Measurements from ENCODE around the gene TBX2. TPM values are rescaled to one million over a fixed set of nuclear protein-coding genes. Genes with fewer than 3 reads are reported as not detected.

The TBX2 gene
- total RNA-seq, 2 experiments from 2014 or later = not detected

DNA sequence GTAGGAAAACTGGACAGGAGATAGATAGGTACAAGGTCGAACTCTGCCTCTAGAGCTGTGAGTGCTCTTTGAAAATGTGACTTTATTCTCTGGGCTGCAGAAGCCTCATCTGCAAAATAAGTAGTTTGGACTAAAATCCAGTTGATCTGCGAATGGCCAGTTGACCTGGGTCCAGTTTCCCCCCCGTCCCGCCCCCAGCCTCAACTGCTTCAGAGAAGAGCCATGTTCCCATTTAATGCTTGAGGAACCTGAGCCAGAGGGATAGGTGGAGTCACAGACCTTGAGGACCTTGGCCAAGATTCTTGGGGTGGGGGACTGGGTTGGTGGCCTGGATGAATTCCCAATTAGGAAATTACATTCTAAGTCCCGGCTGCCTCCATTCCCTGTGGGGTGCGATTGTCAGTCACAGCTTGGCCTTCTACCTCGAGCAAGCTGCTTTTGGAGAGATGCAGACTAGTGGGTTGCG lies 14.1 kb downstream of the TBX2 start:
- peaks cover 33% of the 10 kb centered on the region for H3K27me3 Mint-ChIP-seq
- H3K27ac Mint-ChIP-seq = no peak overlapping the region
- POLR2A ChIA-PET = interaction anchor here (0.6 kb wide), 1 partner anchor 256 kb away, joined by 7 read pairs; no protein-coding TSS in a partner anchor
- no peaks in the 10 kb centered on the region for H3K36me3 Mint-ChIP-seq
- H3K4me1 Mint-ChIP-seq = peaks cover 10% of the 10 kb centered on the region
- no peak for ATAC-seq (ENCODE audit: low read depth)
- DNase-seq = no peak
- no peaks in the 10 kb centered on the region for H3K9me3 Mint-ChIP-seq
- no peak overlapping the region for H3K4me3 Mint-ChIP-seq

DNA sequence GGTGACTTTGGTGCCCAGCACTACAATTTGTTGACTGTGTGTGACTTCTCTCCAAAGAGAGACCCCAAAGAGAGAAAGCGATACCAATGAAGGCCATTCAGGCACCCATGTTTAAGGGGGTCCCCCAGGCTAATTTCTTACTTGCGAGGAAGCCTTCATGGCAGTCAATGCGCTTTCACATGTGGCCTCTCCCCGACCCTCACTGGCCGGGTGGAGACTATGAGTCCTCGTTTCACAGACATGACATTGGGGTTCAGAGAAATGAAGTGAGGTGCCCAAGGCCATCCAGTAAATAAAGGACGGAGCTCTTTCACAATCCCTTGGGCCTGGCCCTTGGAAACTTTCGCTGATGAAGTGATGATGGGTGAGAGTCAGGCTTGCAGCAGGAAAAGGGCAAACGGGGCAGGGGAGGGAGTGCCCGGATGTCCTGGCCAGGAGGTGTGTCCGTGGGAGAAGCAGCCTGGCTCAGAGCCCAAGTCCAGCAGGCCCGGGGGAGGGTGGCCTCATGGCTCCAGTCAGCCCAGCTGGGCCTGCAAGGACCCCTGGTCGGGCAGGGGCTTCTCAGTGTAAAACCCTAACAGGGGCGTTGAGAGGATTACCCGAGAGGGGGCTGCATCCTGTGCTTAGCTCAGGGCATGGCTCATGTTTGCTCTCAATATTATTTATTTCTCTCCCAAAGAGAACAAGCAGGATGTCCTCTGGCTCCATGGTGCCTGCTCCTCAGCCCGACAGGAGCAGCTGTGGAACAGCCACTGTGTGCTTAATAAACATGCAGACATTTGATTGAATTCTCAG lies 14.7 kb downstream of the TBX2 start:
- no peak for DNase-seq
- no peaks in the 10 kb centered on the region for H3K9me3 Mint-ChIP-seq

DNA sequence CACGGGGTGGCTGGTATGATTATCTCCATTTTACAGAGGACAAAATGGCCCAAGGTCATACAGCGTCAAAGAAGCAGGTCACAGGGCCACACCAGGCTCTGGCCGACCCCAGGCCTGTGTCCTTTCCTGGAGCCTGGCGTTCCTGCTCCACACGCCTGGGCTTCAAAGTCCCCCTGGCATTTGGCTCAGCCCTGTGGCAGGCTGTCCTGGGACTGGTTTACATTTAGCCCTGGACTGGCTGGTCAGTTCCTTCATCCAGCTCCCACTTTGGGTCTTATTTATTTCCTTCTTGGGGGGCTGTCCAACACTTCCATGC lies 15.3 kb downstream of the TBX2 start:
- H3K36me3 Mint-ChIP-seq = no peaks in the 10 kb centered on the region
- H3K4me1 Mint-ChIP-seq = peaks cover 7% of the 10 kb centered on the region
- POLR2A ChIA-PET = no interaction called here
- no peak overlapping the region for H3K27ac Mint-ChIP-seq
- no peaks in the 10 kb centered on the region for H3K9me3 Mint-ChIP-seq
- DNase-seq (no peak), ATAC-seq (ENCODE audit: low read depth) (no peak)
- no peak overlapping the region for H3K4me3 Mint-ChIP-seq
- peaks cover 35% of the 10 kb centered on the region for H3K27me3 Mint-ChIP-seq

More for the DNA sequence above, 14.7 kb downstream of the TBX2 start:
- Mint-ChIP-seq H3K4me3 (no peak overlapping the region), H3K4me1 (peaks cover 9% of the 10 kb centered on the region), H3K27ac (no peak overlapping the region), H3K36me3 (no peaks in the 10 kb centered on the region), H3K27me3 (peaks cover 35% of the 10 kb centered on the region)
- POLR2A ChIA-PET = no interaction called here
- ATAC-seq (ENCODE audit: low read depth) = no peak

DNA sequence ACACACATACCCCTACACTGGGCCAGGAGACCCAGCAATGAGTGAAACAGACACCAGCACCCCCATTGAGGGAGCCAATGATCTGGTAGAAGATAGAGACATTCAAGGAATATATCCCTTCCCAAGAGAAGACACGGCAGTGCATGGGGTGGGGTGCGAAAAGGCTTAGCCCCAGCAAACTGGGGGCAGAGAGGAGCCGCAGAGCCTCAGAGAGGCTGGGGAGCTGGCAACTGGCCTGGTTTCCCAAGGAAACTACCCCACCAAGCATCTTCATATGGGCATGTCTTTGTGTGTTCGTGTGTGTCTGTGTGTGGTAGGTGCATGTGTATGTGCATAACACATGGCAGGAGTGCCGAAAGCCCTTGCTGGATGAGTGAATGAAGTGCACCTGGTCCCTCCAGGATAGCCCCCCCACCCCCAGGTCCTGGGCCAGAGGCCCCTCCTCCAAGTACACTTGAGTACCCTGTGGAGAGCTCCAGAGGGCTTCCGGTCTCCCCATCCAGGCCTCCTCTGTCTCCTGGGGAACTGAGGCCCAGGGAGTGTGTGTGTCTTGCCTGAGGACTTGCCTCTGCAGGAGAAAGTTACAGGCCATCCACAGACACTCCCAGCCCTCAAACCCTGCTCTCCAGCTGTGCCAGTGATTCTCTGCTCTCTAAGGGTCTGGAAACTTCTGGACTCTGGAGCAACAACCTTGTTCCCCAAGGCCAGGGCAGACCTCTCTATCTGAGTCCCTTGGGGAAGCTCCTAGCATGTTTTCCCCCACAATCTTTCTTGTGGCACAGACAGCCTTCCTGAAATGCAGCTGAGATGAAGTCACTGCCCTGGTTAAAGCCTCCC lies 15.9 kb downstream of the TBX2 start:
- Mint-ChIP-seq H3K4me3 (no peak overlapping the region), H3K4me1 (peaks cover 1% of the 10 kb centered on the region), H3K36me3 (no peaks in the 10 kb centered on the region), H3K27ac (no peak overlapping the region), H3K9me3 (no peaks in the 10 kb centered on the region), H3K27me3 (peaks cover 34% of the 10 kb centered on the region)
- DNase-seq (no peak), ATAC-seq (ENCODE audit: low read depth) (no peak)
- POLR2A ChIA-PET = no interaction called here

DNA sequence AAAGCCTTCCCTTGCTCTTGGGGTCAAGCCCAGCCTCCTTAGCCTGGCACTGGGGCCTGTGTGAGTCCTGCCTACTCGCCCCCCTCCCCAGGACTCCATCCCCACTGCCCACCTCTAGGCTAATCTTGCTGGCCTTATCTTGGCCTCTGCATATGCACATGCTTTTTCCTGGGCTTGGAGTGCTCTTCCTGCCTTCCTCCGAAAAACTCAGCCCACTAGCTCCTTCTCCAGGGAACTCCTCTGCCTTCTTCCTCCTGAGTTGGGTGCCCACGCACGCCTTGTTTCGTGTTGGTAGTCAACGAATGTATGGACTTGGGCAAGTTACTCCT lies 16.5 kb downstream of the TBX2 start:
- Mint-ChIP-seq H3K4me3 (no peak overlapping the region), H3K27ac (no peak overlapping the region), H3K36me3 (no peaks in the 10 kb centered on the region), H3K27me3 (peaks cover 38% of the 10 kb centered on the region), H3K9me3 (no peaks in the 10 kb centered on the region), H3K4me1 (no peaks in the 10 kb centered on the region)
- ATAC-seq (ENCODE audit: low read depth) = no peak
- DNase-seq = no peak
- POLR2A ChIA-PET = no interaction called here

DNA sequence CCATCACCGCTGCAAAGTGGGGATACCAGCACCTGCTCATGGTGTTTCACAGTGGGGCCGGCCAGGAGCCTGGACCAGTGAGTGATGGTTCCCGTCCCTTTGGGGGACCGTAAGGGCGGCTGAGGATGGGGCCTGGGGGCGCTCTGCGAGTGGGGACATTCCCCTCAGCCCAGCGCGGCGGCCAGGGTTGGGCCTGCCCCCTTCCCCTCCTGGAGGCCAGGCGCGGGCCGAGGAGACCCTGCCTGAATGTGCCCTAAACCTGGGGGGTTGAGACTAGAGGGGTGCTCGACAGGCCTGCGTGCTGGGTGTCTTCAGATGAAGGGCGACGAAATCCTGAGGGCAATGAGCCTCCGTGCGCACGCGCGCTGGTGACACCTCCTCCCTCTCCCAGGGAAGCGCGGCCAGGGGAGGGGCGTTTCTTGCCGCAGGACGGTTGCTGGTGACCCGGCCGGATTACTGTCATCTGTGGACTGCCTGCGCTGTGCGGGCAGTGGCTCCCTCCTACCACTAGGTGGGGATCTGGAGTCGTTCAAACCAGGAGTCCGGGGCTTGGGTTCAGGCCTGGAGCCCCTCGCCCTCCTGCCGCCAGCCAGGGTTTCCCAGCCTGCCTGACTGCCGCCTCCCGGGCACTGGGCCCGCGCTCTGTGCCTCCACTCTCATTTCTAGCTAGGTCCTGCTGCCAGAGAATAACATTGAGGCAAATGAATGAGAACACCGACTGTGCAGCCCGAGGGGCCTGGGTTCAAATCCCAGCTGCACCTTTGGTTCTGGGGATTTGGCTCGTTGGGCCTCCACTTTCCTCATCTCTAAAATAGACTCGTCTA lies 17.1 kb downstream of the TBX2 start:
- POLR2A ChIA-PET = no interaction called here

DNA sequence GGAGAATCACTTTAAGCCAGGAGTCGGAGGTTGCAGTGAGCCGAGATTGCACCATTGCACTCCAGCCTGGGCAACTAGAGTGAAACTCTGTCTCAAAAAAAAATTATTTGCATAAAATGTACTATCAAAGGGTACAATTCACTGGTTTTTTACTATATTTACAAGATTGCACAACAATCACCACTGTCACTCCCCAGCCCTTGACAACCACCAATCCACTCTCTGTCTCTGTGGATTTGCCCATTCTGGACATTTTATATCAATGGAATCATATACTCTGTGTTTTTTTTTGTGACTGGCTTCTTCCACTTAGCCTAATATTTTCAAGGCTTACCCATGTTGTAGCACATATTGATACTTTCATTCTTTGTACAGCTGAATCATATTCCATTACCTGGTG lies 18.8 kb downstream of the TBX2 start:
- Mint-ChIP-seq H3K27ac (no peak overlapping the region), H3K4me1 (no peaks in the 10 kb centered on the region)
- POLR2A ChIA-PET = no interaction called here

More for the DNA sequence above, 17.1 kb downstream of the TBX2 start:
- H3K4me1 Mint-ChIP-seq = no peaks in the 10 kb centered on the region
- peaks cover 35% of the 10 kb centered on the region for H3K27me3 Mint-ChIP-seq
- no peak overlapping the region for H3K27ac Mint-ChIP-seq
- H3K4me3 Mint-ChIP-seq = no peak overlapping the region
- ATAC-seq (ENCODE audit: low read depth) = peak; percentile 46
- no peaks in the 10 kb centered on the region for H3K36me3 Mint-ChIP-seq
- DNase-seq = peak; percentile 70
- no peaks in the 10 kb centered on the region for H3K9me3 Mint-ChIP-seq

DNA sequence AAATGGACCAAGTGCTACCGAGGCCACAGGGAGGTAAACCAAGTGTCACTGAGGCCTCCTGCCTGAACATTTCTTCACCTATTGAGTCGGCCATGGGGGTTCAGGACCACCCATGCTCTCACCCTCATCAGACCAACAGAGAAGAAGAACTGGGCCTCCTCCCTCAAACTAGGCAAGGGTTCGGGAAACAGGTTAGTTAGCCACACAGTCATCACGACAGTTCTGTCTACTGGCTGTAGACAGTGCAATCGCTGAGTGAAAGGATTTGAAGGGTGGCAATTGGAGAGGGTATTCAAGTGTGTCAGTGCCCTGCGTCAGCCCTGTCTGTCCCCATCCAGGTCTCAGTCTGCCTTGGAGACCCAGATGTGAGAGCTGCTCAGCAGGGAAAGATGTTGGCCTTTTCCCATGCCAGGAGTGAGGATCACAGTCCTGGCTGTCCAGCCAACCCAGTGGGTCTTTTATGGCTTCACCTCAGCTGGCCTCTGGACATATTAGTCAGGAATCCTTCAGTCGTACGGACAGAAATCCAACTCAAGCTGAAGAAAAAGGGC lies 19.9 kb downstream of the TBX2 start:
- Mint-ChIP-seq H3K27ac (no peak overlapping the region), H3K4me1 (no peaks in the 10 kb centered on the region), H3K36me3 (no peaks in the 10 kb centered on the region), H3K4me3 (no peak overlapping the region), H3K9me3 (no peaks in the 10 kb centered on the region), H3K27me3 (peaks cover 43% of the 10 kb centered on the region)
- POLR2A ChIA-PET = no interaction called here
- DNase-seq (no peak), ATAC-seq (ENCODE audit: low read depth) (no peak)

More for the DNA sequence above, 18.8 kb downstream of the TBX2 start:
- Mint-ChIP-seq H3K36me3 (no peaks in the 10 kb centered on the region), H3K27me3 (peaks cover 42% of the 10 kb centered on the region), H3K9me3 (no peaks in the 10 kb centered on the region), H3K4me3 (no peak overlapping the region)
- ATAC-seq (ENCODE audit: low read depth) = no peak
- no peak for DNase-seq

DNA sequence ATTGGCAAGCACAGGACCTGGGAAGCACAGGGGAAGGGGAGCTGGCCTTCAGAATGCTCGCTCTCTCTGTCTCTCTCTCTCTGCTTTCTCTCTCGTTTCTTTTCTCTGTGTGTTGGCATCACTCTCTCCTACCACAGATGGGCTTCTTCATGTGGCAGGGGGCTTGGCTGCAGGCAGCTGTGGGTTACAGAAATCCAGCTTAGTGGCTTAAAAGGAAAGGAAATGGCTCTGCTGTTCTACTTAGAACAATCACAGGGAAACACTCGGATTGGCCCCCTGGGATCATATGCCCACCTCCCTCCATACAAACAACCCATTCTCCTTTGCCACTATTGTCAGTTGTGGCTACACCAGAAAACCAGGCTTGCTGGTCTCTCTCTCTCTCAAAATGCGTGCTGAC lies 20.4 kb downstream of the TBX2 start:
- DNase-seq (no peak), ATAC-seq (ENCODE audit: low read depth) (no peak)
- POLR2A ChIA-PET = no interaction called here
- no peak overlapping the region for H3K27ac Mint-ChIP-seq
- no peaks in the 10 kb centered on the region for H3K36me3 Mint-ChIP-seq
- H3K9me3 Mint-ChIP-seq = no peaks in the 10 kb centered on the region
- no peak overlapping the region for H3K4me3 Mint-ChIP-seq
- no peaks in the 10 kb centered on the region for H3K4me1 Mint-ChIP-seq
- H3K27me3 Mint-ChIP-seq = peaks cover 43% of the 10 kb centered on the region

DNA sequence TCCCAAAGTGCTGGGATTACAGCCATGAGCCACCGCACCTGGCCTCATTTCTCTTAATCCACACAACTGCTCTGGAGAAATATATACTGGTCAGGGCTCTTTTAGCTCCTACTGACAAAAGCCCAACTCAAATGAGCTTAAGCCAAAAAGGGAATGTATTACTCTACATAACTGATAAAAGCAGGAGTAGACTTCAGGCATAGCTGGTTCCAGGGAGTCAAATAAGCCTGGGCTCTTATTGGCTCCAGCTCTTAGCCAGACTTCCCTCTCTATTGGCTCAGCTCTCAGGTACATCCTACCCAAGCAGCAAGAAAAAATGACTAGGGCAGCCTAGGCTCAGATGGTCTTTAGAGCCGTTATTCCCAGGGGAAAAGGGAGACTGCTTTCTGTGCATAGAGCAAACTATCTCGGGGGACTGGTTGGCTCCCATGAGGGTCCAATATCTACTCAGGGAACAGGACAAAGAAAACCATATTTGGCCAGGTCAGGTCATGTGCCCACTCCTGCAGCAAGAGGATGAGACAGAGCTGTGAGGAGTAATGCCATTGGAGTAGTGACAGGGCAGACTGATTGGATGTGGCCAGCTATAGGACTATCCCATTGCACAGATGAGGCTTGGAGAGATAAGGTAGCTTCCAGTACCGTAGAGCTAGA lies 21.2 kb downstream of the TBX2 start:
- no peaks in the 10 kb centered on the region for H3K9me3 Mint-ChIP-seq

DNA sequence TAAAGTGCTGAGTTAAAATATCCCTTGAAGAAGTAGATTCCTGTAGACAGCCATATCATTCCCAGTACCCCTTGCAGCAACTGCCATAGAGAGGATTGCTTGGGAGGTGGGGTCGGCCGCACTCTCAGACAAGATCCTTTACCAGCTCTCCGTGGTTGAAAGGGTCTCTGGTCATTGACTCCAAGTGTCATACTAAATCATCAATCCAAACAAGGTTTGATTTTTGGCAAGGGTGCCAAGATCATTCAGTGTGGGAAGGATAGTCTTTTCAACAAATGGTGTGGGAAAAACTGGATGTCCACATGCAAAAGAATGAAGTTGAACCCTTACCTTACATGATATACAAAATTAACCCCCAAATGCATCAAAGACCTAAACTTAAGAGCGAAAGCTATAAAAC lies 21.8 kb downstream of the TBX2 start:
- H3K27me3 Mint-ChIP-seq = peaks cover 42% of the 10 kb centered on the region
- H3K4me1 Mint-ChIP-seq = no peaks in the 10 kb centered on the region
- H3K36me3 Mint-ChIP-seq = no peaks in the 10 kb centered on the region
- POLR2A ChIA-PET = no interaction called here
- DNase-seq (no peak), ATAC-seq (ENCODE audit: low read depth) (no peak)
- H3K4me3 Mint-ChIP-seq = no peak overlapping the region
- H3K9me3 Mint-ChIP-seq = no peaks in the 10 kb centered on the region
- no peak overlapping the region for H3K27ac Mint-ChIP-seq

More for the DNA sequence above, 21.2 kb downstream of the TBX2 start:
- Mint-ChIP-seq H3K36me3 (no peaks in the 10 kb centered on the region), H3K4me3 (no peak overlapping the region), H3K4me1 (no peaks in the 10 kb centered on the region), H3K27ac (no peak overlapping the region), H3K27me3 (peaks cover 44% of the 10 kb centered on the region)
- POLR2A ChIA-PET = no interaction called here
- no peak for DNase-seq
- ATAC-seq (ENCODE audit: low read depth) = no peak

DNA sequence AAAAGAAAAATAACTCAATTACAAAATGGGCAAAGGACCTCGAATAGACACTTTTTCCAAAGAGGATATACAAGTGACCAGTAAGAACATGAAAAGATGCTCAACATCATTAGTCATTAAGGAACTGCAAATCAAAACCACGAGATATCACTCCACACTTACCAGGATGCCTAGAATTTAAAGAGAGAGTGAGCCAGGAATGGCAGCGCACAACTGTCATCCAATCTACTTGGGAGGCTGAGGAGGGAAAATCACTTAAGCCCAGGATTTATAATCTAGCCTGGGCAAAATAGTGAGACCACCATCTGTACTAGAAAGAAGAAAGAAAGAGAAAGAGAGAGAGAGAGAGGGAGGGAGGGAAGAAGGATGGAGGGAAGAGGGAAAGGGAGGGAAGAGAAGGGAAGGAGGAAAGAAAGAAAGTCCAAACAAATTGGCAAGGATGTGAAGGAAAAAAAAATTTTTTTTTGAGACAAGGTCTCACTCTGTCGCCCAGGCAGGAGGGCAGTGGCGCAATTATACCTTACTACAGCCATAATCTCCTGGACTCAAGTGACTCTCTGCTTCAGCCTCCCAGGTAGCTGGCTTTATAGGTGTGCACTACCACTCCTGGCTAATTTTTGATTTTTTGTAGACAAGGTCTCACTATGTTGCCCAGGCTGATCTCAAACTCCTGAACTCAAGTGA lies 22.6 kb downstream of the TBX2 start:
- POLR2A ChIA-PET = no interaction called here
- H3K4me1 Mint-ChIP-seq = no peaks in the 10 kb centered on the region
- no peak overlapping the region for H3K27ac Mint-ChIP-seq
- no peak for ATAC-seq (ENCODE audit: low read depth)
- DNase-seq = no peak
- H3K4me3 Mint-ChIP-seq = no peak overlapping the region
- no peaks in the 10 kb centered on the region for H3K9me3 Mint-ChIP-seq
- peaks cover 42% of the 10 kb centered on the region for H3K27me3 Mint-ChIP-seq
- no peaks in the 10 kb centered on the region for H3K36me3 Mint-ChIP-seq

All from activated naive CD8-positive, alpha-beta T cell treated with anti-CD3 and anti-CD28 coated beads, Interleukin-2, amount 10 ng/mL, durations not matched to agents 7 days and 5 days (primary cell).